ENCODE results near the gene ZNF444.

ZNF444 gene

GRCh38 chr19:56123266-56123891 lies 17.7 kb upstream of the ZNF444 start:
- no peak for DNase-seq

- no peak for DNase-seq
Measured at GRCh38 chr19:56124578-56124977, 16.5 kb upstream of the ZNF444 start.

GRCh38 chr19:56125806-56126590 lies 15.1 kb upstream of the ZNF444 start:
- no peak for DNase-seq

GRCh38 chr19:56126983-56127780 lies 13.9 kb upstream of the ZNF444 start:
- DNase-seq = no peak

GRCh38 chr19:56130006-56130405 lies 11.1 kb upstream of the ZNF444 start:
- DNase-seq = no peak

- DNase-seq = no peak
Measured at GRCh38 chr19:56131651-56132050, 9.4 kb upstream of the ZNF444 start.

- DNase-seq = peak; percentile 55
Measured at GRCh38 chr19:56132316-56132822, 8.7 kb upstream of the ZNF444 start.

- peak; percentile 59 for DNase-seq
Measured at GRCh38 chr19:56133858-56134653, 7.0 kb upstream of the ZNF444 start.

- no peak for DNase-seq
Measured at GRCh38 chr19:56134654-56134921, 6.5 kb upstream of the ZNF444 start.

GRCh38 chr19:56136362-56136761 lies 4.7 kb upstream of the ZNF444 start:
- DNase-seq = no peak

- DNase-seq = no peak
Measured at GRCh38 chr19:56137405-56137804, 3.7 kb upstream of the ZNF444 start.

GRCh38 chr19:56138069-56138468 lies 3.0 kb upstream of the ZNF444 start:
- DNase-seq = no peak

- DNase-seq = no peak
Measured at GRCh38 chr19:56139847-56140582, 1.1 kb upstream of the ZNF444 start.

- DNase-seq = no peak
Measured at GRCh38 chr19:56141417-56141993, 418 bp downstream of the ZNF444 start.

GRCh38 chr19:56142087-56142787 lies 1.1 kb downstream of the ZNF444 start:
- no peak for DNase-seq

- no peak for DNase-seq
Measured at GRCh38 chr19:56142897-56143434, 1.9 kb downstream of the ZNF444 start.

- DNase-seq = no peak
Measured at GRCh38 chr19:56144376-56144775, 3.3 kb downstream of the ZNF444 start.

- no peak for DNase-seq
Measured at GRCh38 chr19:56144831-56145230, 3.7 kb downstream of the ZNF444 start.

GRCh38 chr19:56145698-56146097 lies 4.6 kb downstream of the ZNF444 start:
- DNase-seq = no peak

- DNase-seq = no peak
Measured at GRCh38 chr19:56146904-56147303, 5.8 kb downstream of the ZNF444 start.

- DNase-seq = no peak
Measured at GRCh38 chr19:56147307-56147706, 6.2 kb downstream of the ZNF444 start.

Data from fibroblast of skin of scalp (primary cell).